Endothelial cell of umbilical vein (primary cell): Measurements from ENCODE around the gene RNF113B. TPM values are rescaled to one million over a fixed set of nuclear protein-coding genes. Genes with fewer than 3 reads are reported as not detected.

Experiments
- BruUV-seq: library from RNA; stranded (reverse); fragments of 400-500 nt; replicated peaks from 2 replicates; lab custom pipeline; 2021; lab: Mats Ljungman, UMichigan
- CTCF ChIA-PET: fragments of 300-600, 350-600 bp; sonication (Branson Sonifier 250); formaldehyde crosslinking; loops from one replicate; lab custom pipeline; 2021; ENCODE audit warnings: antibody characterized with exemption, inconsistent platforms; lab: Charles Lee
- POLR2A ChIA-PET: fragments of 300-600, 350-600 bp; sonication (Branson Sonifier 250); formaldehyde crosslinking; loops from one replicate; lab custom pipeline; 2021; ENCODE audit warnings: antibody characterized with exemption, inconsistent platforms; lab: Charles Lee
- DNase-seq: peaks from one replicate; pipeline ENCODE4 v3.0.0-alpha.2; 2011; ENCODE audit warnings: low read depth, low spot score
- FAIRE-seq: peaks from 2 replicates; lab custom pipeline; 2011; peaks lifted over from hg19 to GRCh38; lab: Jason Lieb, UNC
- H2AFZ ChIP-seq: 2 replicates; pipeline ENCODE4 v1.6.0; 2012; ENCODE audit warnings: low read depth, low read length, control low read depth, inconsistent platforms
- H3K27ac ChIP-seq: 2 replicates; pipeline ENCODE4 v1.5.1; 2011; ENCODE audit warnings: low read depth, mild to moderate bottlenecking, control low read depth, low read length, moderate library complexity; ENCODE audit not compliant: insufficient read depth
- H3K27me3 ChIP-seq, 2 experiments: 2 replicates each; pipeline versions ENCODE4 v1.6.0 to v1.6.1; 2011; ENCODE audit warnings: low read length in 2 of 2, mixed read lengths in 1 of 2; ENCODE audit not compliant: control insufficient read depth in 2 of 2, insufficient read depth in 2 of 2
- H3K36me3 ChIP-seq, 2 experiments: 2 replicates in 1 of 2; 3 replicates in 1 of 2; pipeline ENCODE4 v1.5.1; 2011; ENCODE audit warnings: low read length in 2 of 2, mild to moderate bottlenecking in 1 of 2, moderate library complexity in 1 of 2; ENCODE audit not compliant: control insufficient read depth in 2 of 2, insufficient read depth in 2 of 2; ENCODE audit errors: extremely low read depth in 1 of 2
- H3K4me1 ChIP-seq: 3 replicates; pipeline ENCODE4 v1.5.1; 2011; ENCODE audit warnings: mild to moderate bottlenecking, low read length; ENCODE audit not compliant: control insufficient read depth, insufficient read depth; ENCODE audit errors: extremely low read depth
- H3K4me2 ChIP-seq: 2 replicates; pipeline ENCODE4 v1.6.1; 2011; ENCODE audit warnings: low read length, control low read depth, mixed read lengths; ENCODE audit not compliant: insufficient read depth
- H3K4me3 ChIP-seq, 3 experiments: fragments of 200-600 bp in 1 of 3; sonication (generic), shearing (Covaris generic) in 1 of 3; replicated peaks in 1 of 3; 2 replicates each; pipeline ENCODE4 v1.5.1; 2011 to 2016; ENCODE audit warnings: control low read depth in 3 of 3, low read length in 3 of 3, mild to moderate bottlenecking in 2 of 3, inconsistent platforms in 1 of 3, low read depth in 1 of 3, moderate library complexity in 1 of 3; ENCODE audit not compliant: insufficient read depth in 1 of 3
- H3K79me2 ChIP-seq: 2 replicates; pipeline ENCODE4 v1.6.0; 2012; ENCODE audit warnings: low read length, inconsistent platforms; ENCODE audit not compliant: control insufficient read depth, insufficient read depth
- H3K9ac ChIP-seq: replicated peaks from 2 replicates; pipeline ENCODE3; 2011; ENCODE audit warnings: low read length, control low read depth; ENCODE audit not compliant: insufficient read depth; ENCODE audit errors: extremely low read depth
- H3K9me1 ChIP-seq: replicated peaks from 3 replicates; pipeline ENCODE4 v1.6.0; 2011; ENCODE audit warnings: mild to moderate bottlenecking, low read length; ENCODE audit not compliant: control insufficient read depth, insufficient read depth; ENCODE audit errors: extremely low read depth
- H3K9me3 ChIP-seq: replicated peaks from 2 replicates; pipeline ENCODE4 v1.5.1; 2012; ENCODE audit warnings: low read length, inconsistent platforms; ENCODE audit not compliant: control insufficient read depth, insufficient read depth
- H4K20me1 ChIP-seq: replicated peaks from 2 replicates; pipeline ENCODE3; 2011; ENCODE audit warnings: mild to moderate bottlenecking, low read length; ENCODE audit not compliant: control insufficient read depth, insufficient read depth; ENCODE audit errors: extremely low read depth
- EZH2 ChIP-seq: IDR thresholded peaks from 2 replicates; pipeline ENCODE4 v1.6.1; 2012; ENCODE audit warnings: borderline replicate concordance, low read depth, mild to moderate bottlenecking, moderate library complexity, low read length, inconsistent platforms; ENCODE audit not compliant: severe bottlenecking
- FOS ChIP-seq: IDR thresholded peaks from 2 replicates; pipeline ENCODE4 v1.6.1; 2011; ENCODE audit warnings: mild to moderate bottlenecking, low read length, moderate library complexity, borderline replicate concordance; ENCODE audit not compliant: insufficient read depth
- GATA2 ChIP-seq: IDR thresholded peaks from 2 replicates; pipeline ENCODE4 v1.7.0; 2011; ENCODE audit warnings: low read depth, mild to moderate bottlenecking, moderate library complexity, mixed read lengths, low read length; ENCODE audit not compliant: insufficient read length, insufficient read depth
- JUN ChIP-seq: IDR thresholded peaks from 2 replicates; pipeline ENCODE4 v1.6.1; 2011; ENCODE audit warnings: borderline replicate concordance, low read depth; ENCODE audit not compliant: insufficient read length, insufficient read depth
- MYC ChIP-seq: IDR thresholded peaks from one replicate; pipeline ENCODE4 v1.6.1; 2011; ENCODE audit warnings: mild to moderate bottlenecking, low read depth, low read length
- POLR2A ChIP-seq: IDR thresholded peaks from 2 replicates; pipeline ENCODE4 v1.6.1; 2012; ENCODE audit warnings: low read depth, mild to moderate bottlenecking, control low read depth, low read length
- POLR2AphosphoS5 ChIP-seq: IDR thresholded peaks from 2 replicates; pipeline ENCODE4 v1.6.1; 2012; ENCODE audit warnings: low read depth, mild to moderate bottlenecking, control low read depth, low read length, moderate library complexity; ENCODE audit not compliant: insufficient read depth
- dilution Hi-C: fragments of 300-500 bp; cut with MboI; formaldehyde crosslinking; loops from one replicate; pipeline ENCODE4 v1.15.0; 2019; ENCODE audit warnings: low sequenced_read_pairs; ENCODE audit not compliant: extremely low pct_ligation_motif_present
- intact Hi-C: fragments of 100-400 bp; cut with micrococcal nuclease; formaldehyde crosslinking; loops from one replicate; pipeline ENCODE4 v1.10.0; 2022
- polyA plus RNA-seq, 4 experiments: library from polyadenylated mRNA; depleted of rRNA in 3 of 4; stranded (reverse) in 3 of 4; unstranded in 1 of 4; fragments of >200 nt; gene quantifications; 2 replicates each; pipeline versions ENCODE4 v1.2.1 to v1.2.3, GENCODE V29; 2011 to 2012; ENCODE audit warnings: missing spikeins in 1 of 4
- total RNA-seq: library from RNA; stranded (reverse); gene quantifications from 2 replicates; pipeline ENCODE4 v1.2.3, GENCODE V29; 2021
- TF ChIP-seq, protein P1 (sequence below): IDR thresholded peaks from 2 replicates; pipeline ENCODE4 v1.6.1; 2011; ENCODE audit not compliant: insufficient read depth, insufficient read length
- TF ChIP-seq, protein P2 (sequence below), 2 donors: IDR thresholded peaks; 1 replicate in 1 of 2; 2 replicates in 1 of 2; pipeline ENCODE4 v1.5.1; 2011; ENCODE audit warnings: low read length in 2 of 2, mild to moderate bottlenecking in 2 of 2, moderate library complexity in 2 of 2, control low read depth in 1 of 2, inconsistent platforms in 1 of 2, low read depth in 1 of 2; ENCODE audit not compliant: insufficient read depth in 1 of 2; ENCODE audit errors: extremely low read depth in 1 of 2

RNF113B gene
- total and polyA plus RNA-seq, 2 donors (not counting 3 experiments of a cell fraction or from before 2014, with no cell fraction given) = not detected

DNA sequence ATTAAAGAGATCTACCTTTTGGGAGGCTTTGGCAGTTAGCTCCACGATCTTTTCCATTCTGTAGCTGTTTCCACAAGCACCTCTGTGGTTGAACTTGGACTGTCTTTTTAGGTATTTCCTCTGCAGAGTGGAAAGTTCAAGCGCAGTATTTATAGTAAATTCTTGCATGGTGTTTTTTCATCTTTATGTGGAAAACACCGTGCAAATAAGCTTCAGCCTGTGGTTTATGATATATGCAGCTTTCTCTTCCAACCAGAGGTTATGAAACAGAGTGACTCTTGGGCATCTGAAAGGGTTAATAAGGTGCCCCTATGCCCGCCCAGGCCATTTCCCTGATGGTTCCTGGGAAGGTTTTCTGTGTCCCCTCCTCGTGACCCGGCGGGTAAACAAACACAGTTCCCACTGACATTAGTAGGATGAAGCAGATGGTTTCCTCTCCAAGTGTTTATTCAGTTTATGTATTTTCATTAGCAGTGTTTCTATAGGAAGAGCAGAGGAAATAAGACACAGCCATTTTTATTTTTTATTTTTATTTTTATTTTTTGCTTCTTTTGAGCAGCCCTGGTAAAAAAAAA is 39.7 kb upstream of the RNF113B start:
- Histone ChIP-seq H3K9ac (no peak overlapping the region), H3K27ac (no peak overlapping the region), H3K4me3 (no peak overlapping the region), H3K9me3 (no peaks in the 10 kb centered on the region), H3K79me2 (no peaks in the 10 kb centered on the region), H3K4me1 (peaks cover 21% of the 10 kb centered on the region), H3K9me1 (no peaks in the 10 kb centered on the region), H2AFZ (no peak overlapping the region), H3K36me3 (no peaks in the 10 kb centered on the region), H3K27me3 (no peaks in the 10 kb centered on the region), H3K4me2 (no peak overlapping the region), H4K20me1 (no peaks in the 10 kb centered on the region)
- FAIRE-seq (no peak), DNase-seq (peak; percentile 51)
- intact Hi-C loops (loop anchor here (2.0 kb wide), 1 partner anchor 36 kb away; no protein-coding TSS in a partner anchor), dilution Hi-C loops (no loop called here)
- BruUV-seq = no TSS peak
- ChIA-PET POLR2A (no interaction called here), CTCF (interaction anchor here (0.7 kb wide), 1 partner anchor 10 kb away, joined by 3 read pairs; no protein-coding TSS in a partner anchor)
- TF ChIP-seq POLR2A (no peak), FOS (no peak), POLR2AphosphoS5 (no peak), MYC (no peak), EZH2 (no peak), JUN (no peak), GATA2 (no peak)
- TF ChIP-seq, protein P1, sequence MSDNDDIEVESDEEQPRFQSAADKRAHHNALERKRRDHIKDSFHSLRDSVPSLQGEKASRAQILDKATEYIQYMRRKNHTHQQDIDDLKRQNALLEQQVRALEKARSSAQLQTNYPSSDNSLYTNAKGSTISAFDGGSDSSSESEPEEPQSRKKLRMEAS = no peak
- TF ChIP-seq, protein P2, sequence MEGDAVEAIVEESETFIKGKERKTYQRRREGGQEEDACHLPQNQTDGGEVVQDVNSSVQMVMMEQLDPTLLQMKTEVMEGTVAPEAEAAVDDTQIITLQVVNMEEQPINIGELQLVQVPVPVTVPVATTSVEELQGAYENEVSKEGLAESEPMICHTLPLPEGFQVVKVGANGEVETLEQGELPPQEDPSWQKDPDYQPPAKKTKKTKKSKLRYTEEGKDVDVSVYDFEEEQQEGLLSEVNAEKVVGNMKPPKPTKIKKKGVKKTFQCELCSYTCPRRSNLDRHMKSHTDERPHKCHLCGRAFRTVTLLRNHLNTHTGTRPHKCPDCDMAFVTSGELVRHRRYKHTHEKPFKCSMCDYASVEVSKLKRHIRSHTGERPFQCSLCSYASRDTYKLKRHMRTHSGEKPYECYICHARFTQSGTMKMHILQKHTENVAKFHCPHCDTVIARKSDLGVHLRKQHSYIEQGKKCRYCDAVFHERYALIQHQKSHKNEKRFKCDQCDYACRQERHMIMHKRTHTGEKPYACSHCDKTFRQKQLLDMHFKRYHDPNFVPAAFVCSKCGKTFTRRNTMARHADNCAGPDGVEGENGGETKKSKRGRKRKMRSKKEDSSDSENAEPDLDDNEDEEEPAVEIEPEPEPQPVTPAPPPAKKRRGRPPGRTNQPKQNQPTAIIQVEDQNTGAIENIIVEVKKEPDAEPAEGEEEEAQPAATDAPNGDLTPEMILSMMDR (IDR thresholded peaks at IDR 0.05; ENCODE audit: extremely low read depth in 1 of 2, insufficient read depth in 1 of 2, low read depth in 1 of 2, low read length in 2 of 2) = no peak
